HT-29 (cell line): ENCODE results near the gene NRXN3. TPM values are rescaled to one million over a fixed set of nuclear protein-coding genes. Genes with fewer than 3 reads are reported as not detected.
A peak's percentile ranks its signal among the peaks of the same experiment; 100 is the strongest.

Source experiments
- small RNA-seq: library from RNA; depleted of rRNA; stranded (forward); fragments of <200 nt; gene quantifications from one replicate; pipeline ENCODE3, GENCODE V24; 2014
- total RNA-seq: library from RNA; depleted of rRNA; stranded (reverse); fragments of >200 nt; shearing (Covaris generic); gene quantifications from 2 replicates; pipeline ENCODE4 v1.2.3, GENCODE V29; 2014

The NRXN3 gene
- total RNA-seq, 1 experiment from 2014 or later = not detected

Small RNA genes lying within 50 kb of the gene (small RNA-seq; reads per million reads assigned to genes)
- gene RNA5SP388 = 3.4 reads per million, percentile 77 among the genes with 10 or more reads in this experiment
